T-helper 17 cell (primary cell): ENCODE data around the gene SOX2. TPM values are rescaled to one million over a fixed set of nuclear protein-coding genes. Genes with fewer than 3 reads are reported as not detected.
"Not testable (repeated sequence)": the region's sequence is repeated elsewhere in the genome, so short reads cannot be mapped to it uniquely, and the experiment has no call there.

Experiments
- ATAC-seq: fragments of 150-1000 bp; cut with Tn5 transposase; 2 replicates; pipeline ENCODE4 v1.10.0; 2021; ENCODE audit warnings: mild to moderate bottlenecking, moderate library complexity
- DNase-seq, 3 donors: peaks; one replicate each; pipeline versions ENCODE4 v3.0.0 to v3.0.0-alpha.2; 2020 to 2021
- H3K9me3 ChIP-seq: one replicate; pipeline ENCODE4 v1.7.0; 2013; ENCODE audit warnings: low read length, mild to moderate bottlenecking; ENCODE audit not compliant: control insufficient read depth, poor library complexity, severe bottlenecking
- H3K27ac Mint-ChIP-seq: one replicate; pipeline ENCODE4 v1.8.0; 2022; ENCODE audit warnings: mild to moderate bottlenecking, moderate library complexity, mixed read lengths
- H3K27me3 Mint-ChIP-seq: one replicate; pipeline ENCODE4 v1.8.0; 2022; ENCODE audit warnings: mixed read lengths
- H3K36me3 Mint-ChIP-seq: one replicate; pipeline ENCODE4 v1.8.0; 2022; ENCODE audit warnings: low read depth, mixed read lengths
- H3K4me1 Mint-ChIP-seq: one replicate; pipeline ENCODE4 v1.8.0; 2022; ENCODE audit warnings: mild to moderate bottlenecking, mixed read lengths
- H3K4me3 Mint-ChIP-seq: one replicate; pipeline ENCODE4 v1.8.0; 2022; ENCODE audit warnings: mild to moderate bottlenecking, moderate library complexity, mixed read lengths
- total RNA-seq, 4 donors: library from RNA in 2 of 4; stranded (reverse) in 2 of 4; gene quantifications; one replicate each; pipeline ENCODE4 v1.2.3 and lab custom pipeline; 2022 to 2026

The SOX2 gene
- total RNA-seq, 2 donors from 2014 or later: not detected

- Mint-ChIP-seq H3K36me3 (no peaks in the 10 kb centered on the region), H3K27me3 (peaks cover 30% of the 10 kb centered on the region), H3K4me1 (no peaks in the 10 kb centered on the region), H3K4me3 (no peak overlapping the region), H3K27ac (no peak overlapping the region)
- H3K9me3 ChIP-seq: no peaks in the 10 kb centered on the region
- no peak for ATAC-seq
- no peak for DNase-seq
These were observed 24.2 kb downstream of the SOX2 start for GRCh38 chr3:181735911-181736310.

GRCh38 chr3:181738551-181738950 is 26.8 kb downstream of the SOX2 start:
- Mint-ChIP-seq H3K36me3 (no peaks in the 10 kb centered on the region), H3K27me3 (peaks cover 22% of the 10 kb centered on the region), H3K4me3 (no peak overlapping the region), H3K4me1 (no peaks in the 10 kb centered on the region), H3K27ac (no peak overlapping the region)
- no peaks in the 10 kb centered on the region for H3K9me3 ChIP-seq
- no peak for ATAC-seq
- no peak for DNase-seq

- H3K4me3 Mint-ChIP-seq: no peak overlapping the region
- DNase-seq (no peak), ATAC-seq (no peak)
- H3K36me3 Mint-ChIP-seq: no peaks in the 10 kb centered on the region
- no peak overlapping the region for H3K27ac Mint-ChIP-seq
- peaks cover 22% of the 10 kb centered on the region for H3K27me3 Mint-ChIP-seq
- H3K4me1 Mint-ChIP-seq: no peaks in the 10 kb centered on the region
- H3K9me3 ChIP-seq: no peaks in the 10 kb centered on the region
These were observed 27.9 kb downstream of the SOX2 start for GRCh38 chr3:181739628-181740027.

- no peak overlapping the region for H3K27ac Mint-ChIP-seq
- ATAC-seq: no peak
These were observed 29.7 kb downstream of the SOX2 start for GRCh38 chr3:181741417-181741816.

GRCh38 chr3:181752202-181752671 is 40.5 kb downstream of the SOX2 start:
- no peaks in the 10 kb centered on the region for H3K9me3 ChIP-seq
- peaks cover 29% of the 10 kb centered on the region for H3K27me3 Mint-ChIP-seq
- ATAC-seq (no peak), DNase-seq (no peak)
- H3K4me3 Mint-ChIP-seq: no peak overlapping the region
- H3K4me1 Mint-ChIP-seq: no peaks in the 10 kb centered on the region
- no peak overlapping the region for H3K27ac Mint-ChIP-seq
- no peaks in the 10 kb centered on the region for H3K36me3 Mint-ChIP-seq

More at GRCh38 chr3:181741417-181741816, 29.7 kb downstream of the SOX2 start:
- no peaks in the 10 kb centered on the region for H3K36me3 Mint-ChIP-seq
- H3K27me3 Mint-ChIP-seq: peaks cover 22% of the 10 kb centered on the region
- no peak overlapping the region for H3K4me3 Mint-ChIP-seq
- no peaks in the 10 kb centered on the region for H3K4me1 Mint-ChIP-seq
- H3K9me3 ChIP-seq: no peaks in the 10 kb centered on the region
- DNase-seq: no peak

- Mint-ChIP-seq H3K4me1 (no peaks in the 10 kb centered on the region), H3K27ac (no peak overlapping the region), H3K36me3 (no peaks in the 10 kb centered on the region), H3K27me3 (peaks cover 34% of the 10 kb centered on the region), H3K4me3 (no peak overlapping the region)
- H3K9me3 ChIP-seq: no peaks in the 10 kb centered on the region
- DNase-seq: no peak
- ATAC-seq: no peak
These were observed 41.7 kb downstream of the SOX2 start for GRCh38 chr3:181753391-181753790.

- Mint-ChIP-seq H3K27ac (no peak overlapping the region), H3K4me3 (no peak overlapping the region), H3K4me1 (no peaks in the 10 kb centered on the region), H3K27me3 (peaks cover 23% of the 10 kb centered on the region), H3K36me3 (no peaks in the 10 kb centered on the region)
- DNase-seq (no peak), ATAC-seq (no peak)
- H3K9me3 ChIP-seq: no peaks in the 10 kb centered on the region
These were observed 44.2 kb downstream of the SOX2 start for GRCh38 chr3:181755959-181756358.

- no peaks in the 10 kb centered on the region for H3K9me3 ChIP-seq
- no peak overlapping the region for H3K27ac Mint-ChIP-seq
- DNase-seq (no peak), ATAC-seq (no peak)
- H3K36me3 Mint-ChIP-seq: no peaks in the 10 kb centered on the region
- no peaks in the 10 kb centered on the region for H3K4me1 Mint-ChIP-seq
- H3K4me3 Mint-ChIP-seq: no peak overlapping the region
- H3K27me3 Mint-ChIP-seq: peaks cover 23% of the 10 kb centered on the region
These were observed 45.0 kb downstream of the SOX2 start for GRCh38 chr3:181756645-181757297.

GRCh38 chr3:181757694-181758306 is 46.1 kb downstream of the SOX2 start:
- Mint-ChIP-seq H3K27ac (no peak overlapping the region), H3K36me3 (no peaks in the 10 kb centered on the region), H3K4me3 (no peak overlapping the region), H3K27me3 (peaks cover 23% of the 10 kb centered on the region), H3K4me1 (no peaks in the 10 kb centered on the region)
- no peak for ATAC-seq
- H3K9me3 ChIP-seq: no peaks in the 10 kb centered on the region
- DNase-seq: no peak

- no peak for DNase-seq
- H3K36me3 Mint-ChIP-seq: no peaks in the 10 kb centered on the region
- ATAC-seq: no peak
- H3K4me1 Mint-ChIP-seq: no peaks in the 10 kb centered on the region
- H3K27me3 Mint-ChIP-seq: peaks cover 9% of the 10 kb centered on the region
- no peak overlapping the region for H3K4me3 Mint-ChIP-seq
- H3K27ac Mint-ChIP-seq: no peak overlapping the region
- no peaks in the 10 kb centered on the region for H3K9me3 ChIP-seq
These were observed 50.2 kb downstream of the SOX2 start for GRCh38 chr3:181761906-181762305.

GRCh38 chr3:181764033-181764432 is 52.3 kb downstream of the SOX2 start:
- not testable (repeated sequence) for DNase-seq, H3K9me3 ChIP-seq, H3K36me3 Mint-ChIP-seq, H3K27ac Mint-ChIP-seq, H3K4me3 Mint-ChIP-seq, ATAC-seq, H3K27me3 Mint-ChIP-seq, H3K4me1 Mint-ChIP-seq
